Measurements from ENCODE around the gene GRID2. TPM values are rescaled to one million over a fixed set of nuclear protein-coding genes. Genes with fewer than 3 reads are reported as not detected.

Gene GRID2
- total RNA-seq, 1 experiment from 2014 or later: 2.2 TPM

- Histone ChIP-seq H3K27ac (ENCODE audit: low read length) (peak overlapping the region; percentile 45), H3K4me3 (ENCODE audit: low read length) (no peak overlapping the region), H3K4me1 (ENCODE audit: insufficient read depth, low read length) (peaks cover 17% of the 10 kb centered on the region), H3F3A (ENCODE audit: low read length, unreplicated experiment) (no peaks in the 10 kb centered on the region), H3K79me2 (ENCODE audit: low read length) (no peaks in the 10 kb centered on the region), H3K36me3 (ENCODE audit: low read depth, low read length) (no peaks in the 10 kb centered on the region), H2AFZ (ENCODE audit: low read length) (no peak overlapping the region), H3K27me3 (ENCODE audit: low read length) (no peaks in the 10 kb centered on the region), H4K20me1 (ENCODE audit: low read length) (no peaks in the 10 kb centered on the region), H3K9ac (ENCODE audit: low read length) (no peak overlapping the region), H3K9me2 (replicated peaks; ENCODE audit: low read length) (no peaks in the 10 kb centered on the region), H3K4me2 (ENCODE audit: low read length) (peak overlapping the region; percentile 41; the same call in 1 of the 2 replicates), H3K9me3 (ENCODE audit: low read length) (no peaks in the 10 kb centered on the region)
- ChIA-PET POLR2A (ENCODE audit: unreplicated experiment) (no interaction called here), CTCF (no interaction called here)
- intact Hi-C loops (cut with micrococcal nuclease): no loop called here
- DNase-seq (peak; percentile 54), ATAC-seq (peak; percentile 95)
- no TSS peak for BruUV-seq (replicated peaks)
- TF ChIP-seq CTCF (conservative IDR thresholded peaks at IDR 0.05; ENCODE audit: low read depth, low read length) (no peak), EZH2phosphoT487 (IDR thresholded peaks at IDR 0.05; ENCODE audit: borderline replicate concordance, low read length) (no peak), EZH2 (IDR thresholded peaks at IDR 0.05; ENCODE audit: low read length, unreplicated experiment) (no peak)
Measured at GRCh38 chr4:92776080-92776479, 472.3 kb downstream of the GRID2 start.

- H3K4me3 ChIP-seq (ENCODE audit: low read length): no peak overlapping the region
- TF ChIP-seq CTCF (conservative IDR thresholded peaks at IDR 0.05; ENCODE audit: low read depth, low read length) (no peak), EZH2phosphoT487 (IDR thresholded peaks at IDR 0.05; ENCODE audit: borderline replicate concordance, low read length) (no peak), EZH2 (IDR thresholded peaks at IDR 0.05; ENCODE audit: low read length, unreplicated experiment) (no peak)
- no TSS peak for BruUV-seq (replicated peaks)
- H3K79me2 ChIP-seq (ENCODE audit: low read length): no peaks in the 10 kb centered on the region
- no peaks in the 10 kb centered on the region for H3K27me3 ChIP-seq (ENCODE audit: low read length)
- no peak overlapping the region for H3K27ac ChIP-seq (ENCODE audit: low read length)
- CTCF ChIA-PET: no interaction called here
- no peaks in the 10 kb centered on the region for H3K9me3 ChIP-seq (ENCODE audit: low read length)
- H3K4me2 ChIP-seq (ENCODE audit: low read length): no peak overlapping the region
- no peaks in the 10 kb centered on the region for H3K4me1 ChIP-seq (ENCODE audit: insufficient read depth, low read length)
- POLR2A ChIA-PET (ENCODE audit: unreplicated experiment): no interaction called here
- H3K9ac ChIP-seq (ENCODE audit: low read length): no peak overlapping the region
- H3K36me3 ChIP-seq (ENCODE audit: low read depth, low read length): no peaks in the 10 kb centered on the region
- ATAC-seq: no peak
- no peaks in the 10 kb centered on the region for H4K20me1 ChIP-seq (ENCODE audit: low read length)
- H2AFZ ChIP-seq (ENCODE audit: low read length): no peak overlapping the region
- intact Hi-C loops (cut with micrococcal nuclease): loop anchor here (10.0 kb wide), 1 partner anchor 395 kb away; no protein-coding TSS in a partner anchor
- H3F3A ChIP-seq (ENCODE audit: low read length, unreplicated experiment): no peaks in the 10 kb centered on the region
- DNase-seq: no peak
- no peaks in the 10 kb centered on the region for H3K9me2 ChIP-seq (replicated peaks; ENCODE audit: low read length)
Measured at GRCh38 chr4:92789741-92790140, 486.0 kb downstream of the GRID2 start.

- no peaks in the 10 kb centered on the region for H3K9me3 ChIP-seq (ENCODE audit: low read length)
- ATAC-seq: no peak
- no peaks in the 10 kb centered on the region for H4K20me1 ChIP-seq (ENCODE audit: low read length)
- H2AFZ ChIP-seq (ENCODE audit: low read length): no peak overlapping the region
- H3K4me2 ChIP-seq (ENCODE audit: low read length): no peak overlapping the region
- no peak overlapping the region for H3K27ac ChIP-seq (ENCODE audit: low read length)
- ChIA-PET POLR2A (ENCODE audit: unreplicated experiment) (no interaction called here), CTCF (no interaction called here)
- no TSS peak for BruUV-seq (replicated peaks)
- no peaks in the 10 kb centered on the region for H3F3A ChIP-seq (ENCODE audit: low read length, unreplicated experiment)
- intact Hi-C loops (cut with micrococcal nuclease): no loop called here
- H3K4me3 ChIP-seq (ENCODE audit: low read length): no peak overlapping the region
- H3K9ac ChIP-seq (ENCODE audit: low read length): no peak overlapping the region
- no peaks in the 10 kb centered on the region for H3K36me3 ChIP-seq (ENCODE audit: low read depth, low read length)
- DNase-seq: no peak
- H3K79me2 ChIP-seq (ENCODE audit: low read length): no peaks in the 10 kb centered on the region
- no peaks in the 10 kb centered on the region for H3K9me2 ChIP-seq (replicated peaks; ENCODE audit: low read length)
- no peaks in the 10 kb centered on the region for H3K4me1 ChIP-seq (ENCODE audit: insufficient read depth, low read length)
- H3K27me3 ChIP-seq (ENCODE audit: low read length): no peaks in the 10 kb centered on the region
- TF ChIP-seq EZH2 (IDR thresholded peaks at IDR 0.05; ENCODE audit: low read length, unreplicated experiment): no peak
- no peak for TF ChIP-seq EZH2phosphoT487 (IDR thresholded peaks at IDR 0.05; ENCODE audit: borderline replicate concordance, low read length)
- no peak for TF ChIP-seq CTCF (conservative IDR thresholded peaks at IDR 0.05; ENCODE audit: low read depth, low read length)
Measured at GRCh38 chr4:92791871-92792440, 488.2 kb downstream of the GRID2 start.
